GM12872 (cell line): Measurements from ENCODE around the gene ABCA4.

Experiments used
- CTCF ChIP-seq: IDR thresholded peaks from 3 replicates; pipeline ENCODE4 v1.5.1; 2011; ENCODE audit warnings: low read depth, mild to moderate bottlenecking, low read length, moderate library complexity; ENCODE audit not compliant: insufficient read depth

ABCA4 gene

GRCh38 chr1:94025383-94026340 lies 95.3 kb downstream of the ABCA4 start:
- peak; percentile 65 for TF ChIP-seq CTCF

- TF ChIP-seq CTCF = no peak
These were observed 96.7 kb downstream of the ABCA4 start for GRCh38 chr1:94024104-94024792.

GRCh38 chr1:94022471-94023189 lies 98.3 kb downstream of the ABCA4 start:
- TF ChIP-seq CTCF = no peak

DNA sequence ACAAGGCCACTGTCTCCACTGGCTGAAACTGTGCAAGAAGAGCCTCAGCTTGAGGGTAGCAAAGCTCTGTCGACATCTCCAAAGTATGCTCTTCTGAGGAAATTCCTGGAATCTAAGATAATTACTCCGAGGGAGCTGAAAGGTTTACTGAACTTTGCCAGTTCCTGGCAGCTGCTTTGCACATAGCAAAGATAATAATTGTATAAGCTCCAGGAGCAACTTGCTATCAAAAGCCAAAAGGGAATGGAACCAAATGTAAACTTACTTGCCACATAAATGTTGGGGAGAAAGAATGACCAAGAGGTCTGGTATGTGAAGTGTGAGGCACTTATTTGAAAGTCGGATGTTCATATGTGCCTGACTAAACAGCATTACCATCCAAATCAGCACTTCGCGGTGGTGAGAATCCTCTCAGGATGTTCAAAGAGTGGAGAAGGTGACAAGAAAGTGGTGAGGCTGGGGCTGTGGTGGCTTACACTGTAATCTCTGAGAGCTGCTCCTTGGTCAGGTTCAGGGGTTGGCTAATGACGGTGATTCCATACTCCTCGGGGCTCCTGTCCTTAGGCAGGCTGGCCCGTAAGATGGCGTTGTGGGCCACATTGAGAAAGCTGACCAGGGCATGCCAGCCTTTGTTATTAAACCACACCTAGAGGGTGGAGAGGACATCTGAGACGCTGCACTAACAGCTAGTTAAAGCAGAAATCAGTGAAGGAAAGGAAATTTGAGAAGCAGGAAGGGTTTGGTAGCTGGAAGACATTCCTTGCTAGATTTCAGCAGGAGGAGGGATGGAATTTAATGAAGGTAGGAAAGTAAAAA lies 100.0 kb downstream of the ABCA4 start:
- no peak for TF ChIP-seq CTCF

- no peak for TF ChIP-seq CTCF
These were observed 101.6 kb downstream of the ABCA4 start for GRCh38 chr1:94019327-94019726.

DNA sequence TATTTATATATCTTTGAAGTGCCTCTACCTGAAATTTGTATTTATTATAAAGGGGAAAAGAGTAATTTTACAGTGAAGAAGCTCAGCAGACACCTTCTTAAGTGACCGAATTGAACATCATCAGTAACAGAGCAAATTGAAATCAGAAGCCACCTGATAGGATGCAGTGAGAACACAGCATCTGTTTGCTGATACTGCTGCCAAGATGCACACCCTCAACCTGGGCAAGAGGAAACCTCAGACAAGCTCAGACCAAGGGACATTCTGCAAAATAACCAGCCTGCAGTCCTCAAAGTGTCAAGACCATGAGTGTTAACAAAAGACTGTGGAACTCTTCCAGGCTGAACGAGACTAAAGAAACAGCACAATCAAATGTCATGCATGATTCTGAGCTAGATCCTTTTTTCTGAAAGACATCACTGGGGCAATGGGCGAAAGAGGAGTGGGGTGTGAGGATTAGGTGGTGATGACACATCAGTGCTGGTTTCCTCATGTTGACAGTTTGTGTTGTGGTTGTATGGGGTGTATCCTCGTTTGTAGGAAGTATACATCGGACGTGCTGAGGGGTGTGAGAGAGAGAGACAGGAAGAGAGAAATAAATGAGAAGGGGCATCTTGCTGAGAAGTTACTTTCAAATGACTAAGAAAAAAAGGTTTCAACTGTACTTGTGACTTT lies 103.7 kb downstream of the ABCA4 start:
- no peak for TF ChIP-seq CTCF
